ENCODE data around the gene MYBBP1A.

The MYBBP1A gene

DNA sequence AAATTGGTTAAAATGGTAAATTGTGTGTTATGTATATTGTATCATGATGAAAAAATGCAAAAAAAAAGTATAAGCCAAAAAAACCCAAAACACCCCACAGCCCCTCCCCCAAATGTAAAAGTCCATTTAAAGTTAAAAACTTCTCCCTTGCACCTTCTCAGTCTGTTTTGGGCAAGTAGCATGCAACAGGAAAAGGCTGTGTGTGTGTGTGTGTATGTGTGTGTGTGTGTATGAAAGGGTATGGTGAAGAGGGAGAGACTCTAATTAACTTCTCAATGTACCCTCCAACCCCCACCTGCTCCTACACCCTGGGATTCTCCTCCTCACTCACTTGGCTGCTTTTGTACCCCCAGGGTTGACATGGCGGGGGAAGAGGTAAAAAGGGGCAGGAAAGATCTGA lies 14.4 kb upstream of the MYBBP1A start:
- no peak for DNase-seq

GRCh38 chr17:4566785-4567184 lies 11.6 kb upstream of the MYBBP1A start:
- DNase-seq, result peak; percentile 71

DNA sequence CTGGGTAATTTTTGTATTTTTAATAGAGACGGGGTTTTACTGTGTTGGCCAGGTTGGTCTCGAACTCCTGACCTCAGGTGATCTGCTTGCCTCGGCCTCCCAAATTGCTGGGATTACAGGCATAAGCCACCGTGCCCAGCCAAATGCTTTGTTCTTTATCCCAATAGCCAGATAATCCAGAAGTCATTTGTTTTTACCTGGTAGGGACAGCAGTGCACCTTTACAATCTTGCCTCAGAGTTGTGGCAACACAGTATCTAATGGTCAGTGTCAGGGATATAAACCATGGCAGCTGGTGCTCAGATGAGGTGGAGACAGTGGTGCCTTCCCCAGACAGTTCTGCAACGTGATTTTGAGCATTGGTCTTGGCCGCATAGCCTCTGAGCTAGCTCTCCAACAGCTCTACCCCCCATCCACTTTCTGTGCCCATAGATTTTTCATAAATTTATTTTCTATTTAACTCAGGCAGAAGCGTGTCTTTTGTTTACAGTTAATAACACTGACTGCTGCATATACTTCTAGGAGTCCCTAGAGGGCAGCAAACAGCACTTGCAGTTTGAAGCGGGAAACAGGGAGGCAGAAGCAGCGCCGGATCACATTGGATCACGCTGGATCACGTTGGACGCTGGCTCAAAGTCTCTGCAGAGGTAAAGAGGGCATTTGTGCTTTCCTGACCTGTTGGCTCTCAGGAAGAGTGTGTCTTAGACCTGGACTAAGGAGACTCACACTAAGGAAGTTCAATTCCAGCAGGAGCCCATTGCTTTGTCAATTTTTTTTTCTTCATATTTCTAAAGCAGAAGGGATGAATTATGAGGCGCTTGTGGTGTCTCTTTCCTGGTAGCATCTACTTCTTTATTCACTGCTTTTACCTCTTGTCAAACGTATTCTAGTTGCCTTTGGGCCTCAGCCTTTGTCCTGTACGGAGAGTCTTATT lies 10.3 kb upstream of the MYBBP1A start:
- peak; percentile 78 for DNase-seq

DNA sequence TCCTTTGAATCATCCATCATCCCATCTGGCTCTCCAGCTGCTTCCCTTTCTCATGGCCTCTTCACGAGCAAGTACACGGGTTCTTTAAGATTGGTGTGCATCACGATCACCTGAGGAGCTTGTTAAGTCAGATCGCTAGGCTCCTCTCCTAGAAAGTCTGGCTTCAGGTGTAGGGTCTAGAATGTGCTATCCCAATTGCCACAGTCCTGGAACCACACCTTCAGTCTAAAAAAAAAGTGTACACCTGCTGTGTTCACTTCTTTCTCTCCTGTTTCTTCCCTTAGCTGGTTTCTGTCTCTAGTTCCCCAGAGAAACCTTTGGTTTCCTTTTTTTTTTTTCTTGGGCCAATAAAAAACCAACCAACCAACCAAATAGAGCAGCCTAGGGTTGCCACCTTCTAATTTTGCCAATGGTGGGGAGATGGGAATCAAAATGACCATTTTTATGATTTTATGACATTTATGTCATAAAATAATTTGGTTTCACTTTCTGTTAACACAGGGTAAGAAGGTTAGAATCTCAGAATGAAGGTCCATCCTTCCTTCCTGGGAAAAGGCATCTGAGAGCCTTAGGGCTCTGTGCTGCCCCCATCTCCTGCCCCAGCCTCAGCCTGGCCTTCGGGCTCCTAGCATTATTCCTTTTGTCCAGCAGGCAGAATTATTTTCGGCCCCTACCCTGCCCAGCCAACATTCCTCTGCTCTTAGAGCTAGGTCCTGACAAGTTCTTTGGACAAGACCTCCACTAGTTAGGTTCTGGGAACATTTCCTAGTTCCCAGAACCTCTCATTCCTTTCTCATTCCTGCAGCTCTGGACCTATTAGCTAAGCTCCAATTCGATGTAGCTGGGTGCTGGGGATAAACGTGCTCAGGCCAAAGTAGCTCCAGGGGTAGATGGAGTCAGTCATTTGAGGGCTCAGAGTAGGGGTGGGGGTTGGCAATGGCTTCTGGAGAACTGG lies 7.1 kb upstream of the MYBBP1A start:
- DNase-seq, result no peak

GRCh38 chr17:4560837-4561256 lies 5.7 kb upstream of the MYBBP1A start:
- no peak for DNase-seq

DNA sequence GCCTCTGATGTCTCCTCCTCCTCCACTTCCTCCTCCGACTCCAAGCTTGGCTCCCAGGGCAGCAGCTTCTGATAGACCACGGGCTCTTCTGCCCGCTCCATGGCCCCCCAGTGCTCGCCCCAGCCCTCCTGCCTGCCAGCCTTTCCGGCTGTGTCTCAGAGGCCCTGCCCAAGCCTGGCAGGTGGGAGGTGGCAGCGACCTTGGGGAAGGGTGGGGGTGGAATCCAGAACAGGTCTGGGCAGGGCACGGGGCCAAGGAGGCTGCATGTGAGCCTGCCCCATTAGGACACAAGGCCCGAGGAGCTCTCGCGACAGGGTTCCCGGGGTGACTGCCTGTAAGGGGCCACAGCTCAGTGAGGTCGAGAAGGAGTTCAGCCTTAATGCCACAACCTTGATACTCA lies 5.2 kb upstream of the MYBBP1A start, which contains the start of gene GGT6:
Gene GGT6 (minus strand): TSS at position 157 of the 400 bp plus-strand sequence. CDS start 56 bp downstream, at position 101.
- no peak for DNase-seq

DNA sequence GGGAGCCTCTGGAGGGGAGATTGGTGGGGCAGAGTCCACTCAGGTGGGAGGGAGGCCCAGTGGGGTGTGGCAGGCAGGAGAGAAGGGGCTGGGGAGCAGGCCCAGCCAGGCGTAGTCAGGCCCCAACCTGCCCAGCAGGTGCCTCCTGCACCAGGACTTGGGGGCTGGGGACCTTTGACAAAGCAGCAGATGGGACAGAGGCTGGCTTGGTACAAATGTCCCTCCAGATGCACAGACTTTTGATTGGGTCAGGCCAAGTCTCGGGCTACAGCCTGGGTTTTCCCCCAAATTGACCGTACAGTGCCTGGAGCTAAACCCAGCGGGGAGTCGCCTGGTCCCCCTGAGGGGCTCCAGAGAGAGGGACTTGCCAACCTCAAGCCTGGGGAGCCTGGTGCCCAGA lies 4.8 kb upstream of the MYBBP1A start:
- DNase-seq, result no peak

- DNase-seq, result no peak
Measured at GRCh38 chr17:4559139-4559791, 4.1 kb upstream of the MYBBP1A start.

DNA sequence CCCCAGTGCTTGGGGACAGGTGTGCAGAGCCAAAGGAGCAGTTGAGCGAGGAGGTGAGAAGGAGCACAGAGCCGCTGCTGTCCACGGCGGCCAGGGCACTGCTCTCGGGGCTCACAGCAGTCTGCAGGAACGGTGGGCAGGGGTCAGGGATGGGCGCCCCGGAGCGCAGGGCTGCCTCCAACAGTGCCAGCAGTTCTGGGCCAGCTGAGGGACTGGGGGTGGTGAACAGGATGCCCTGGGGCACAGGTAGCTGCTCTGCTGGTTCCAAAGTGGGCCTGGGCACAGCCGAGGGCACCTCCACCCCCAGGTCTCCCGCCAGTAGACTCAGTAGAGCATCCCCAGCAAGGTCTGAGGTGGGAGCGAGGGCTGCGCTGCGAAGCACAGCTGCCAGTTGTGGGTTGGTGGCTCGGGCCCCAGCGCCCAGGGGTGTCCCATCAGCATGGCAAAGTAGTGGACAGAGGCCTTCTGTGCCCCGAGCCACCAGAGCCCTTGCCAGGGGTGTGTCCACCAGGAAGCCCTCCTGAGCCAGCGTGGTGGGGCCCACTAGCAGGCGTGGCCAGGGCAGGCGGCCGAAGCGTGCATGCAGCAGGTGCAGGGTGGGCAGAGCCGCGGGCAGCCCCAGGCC lies 3.3 kb upstream of the MYBBP1A start:
- DNase-seq, result no peak

GRCh38 chr17:4557626-4558346 lies 2.6 kb upstream of the MYBBP1A start:
- DNase-seq, result no peak

DNA sequence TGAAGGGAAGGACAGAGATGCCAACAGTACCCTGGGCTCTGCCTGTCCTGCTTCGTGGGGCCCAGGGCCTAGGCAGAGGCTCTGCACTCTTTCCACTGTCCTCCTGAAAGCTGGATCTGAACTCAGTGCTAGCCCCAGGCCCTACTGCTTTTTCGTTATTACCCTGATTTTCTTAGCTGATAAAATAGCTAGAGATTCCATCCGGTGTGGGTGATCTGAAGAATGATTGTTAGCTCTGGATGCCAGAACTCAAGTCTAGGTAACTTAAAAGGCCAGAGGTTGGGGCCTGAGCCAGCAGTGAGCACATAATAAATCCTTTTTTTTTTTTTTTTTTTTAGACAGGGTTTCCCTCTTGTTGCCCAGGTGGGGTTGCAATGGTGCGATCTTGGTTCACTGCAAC lies 1.8 kb upstream of the MYBBP1A start:
- no peak for DNase-seq

GRCh38 chr17:4555873-4556759 lies 932 bp upstream of the MYBBP1A start:
- DNase-seq, result peak; percentile 53

DNA sequence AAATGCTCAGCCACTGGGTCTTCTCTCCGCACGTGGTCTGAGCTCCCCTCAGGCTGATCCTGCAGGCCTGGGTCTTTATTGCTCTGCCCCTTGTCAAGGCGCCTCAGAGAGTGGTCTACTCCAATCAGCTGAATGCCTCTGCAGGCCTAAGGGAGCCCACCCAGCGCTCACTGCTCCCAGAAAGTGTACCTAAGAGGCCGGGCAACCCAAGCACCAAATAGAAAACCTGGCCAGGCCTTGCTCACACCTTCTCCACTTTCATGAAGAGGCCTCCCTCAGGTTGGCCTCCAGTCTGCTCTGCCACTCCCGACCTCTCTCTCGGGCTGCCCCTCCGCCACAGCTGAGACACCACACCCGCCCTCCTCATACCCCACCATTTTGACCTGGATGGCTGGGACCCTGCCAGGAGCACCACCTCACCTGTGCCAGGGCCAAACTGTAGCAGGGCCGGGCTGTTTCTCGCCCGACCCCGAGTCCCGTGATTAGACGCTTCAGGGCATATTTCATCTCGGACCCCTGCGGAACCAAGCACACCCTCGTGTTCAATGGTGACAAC lies 665 bp downstream of the MYBBP1A start:
- no peak for DNase-seq

DNA sequence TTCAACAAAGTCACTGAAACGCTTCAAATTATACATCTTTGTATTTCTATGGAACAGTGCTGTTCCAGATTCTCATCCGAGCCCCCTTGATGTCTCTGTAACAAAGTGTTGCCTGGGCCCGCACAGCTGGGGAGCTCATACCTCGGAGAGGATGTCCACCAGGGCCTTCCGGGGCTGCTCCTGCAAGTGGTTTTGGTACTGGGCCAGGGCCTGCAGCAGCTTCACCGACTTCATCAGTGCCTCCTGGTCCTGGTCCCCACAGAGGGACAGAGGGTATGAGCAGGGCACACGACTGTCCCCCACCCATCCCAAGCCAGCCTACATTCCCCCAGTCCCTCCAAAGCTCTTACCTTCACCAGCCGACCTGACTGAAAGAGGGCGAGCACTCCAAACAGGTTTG lies 1.5 kb downstream of the MYBBP1A start:
- no peak for DNase-seq

GRCh38 chr17:4551796-4552525 lies 3.2 kb downstream of the MYBBP1A start:
- no peak for DNase-seq

DNA sequence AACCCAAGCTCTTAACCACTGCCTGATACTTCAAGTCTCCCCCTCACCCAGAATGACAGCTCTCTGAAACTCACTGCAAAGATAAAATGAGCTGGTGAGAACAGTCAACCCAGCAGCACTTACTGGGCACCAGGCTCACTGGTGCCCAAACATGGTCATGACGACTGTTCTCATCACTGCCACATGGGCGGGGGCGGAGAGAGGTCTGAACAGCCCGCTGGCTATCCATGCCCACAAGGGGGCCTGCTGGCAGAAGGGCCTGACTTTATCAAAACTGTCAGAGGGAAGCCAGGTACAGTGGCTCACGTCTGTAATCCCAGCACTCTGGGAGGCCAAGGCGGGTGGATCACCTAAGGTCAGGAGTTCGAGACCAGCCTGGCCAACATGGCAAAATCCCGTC lies 4.0 kb downstream of the MYBBP1A start:
- DNase-seq, result no peak

DNA sequence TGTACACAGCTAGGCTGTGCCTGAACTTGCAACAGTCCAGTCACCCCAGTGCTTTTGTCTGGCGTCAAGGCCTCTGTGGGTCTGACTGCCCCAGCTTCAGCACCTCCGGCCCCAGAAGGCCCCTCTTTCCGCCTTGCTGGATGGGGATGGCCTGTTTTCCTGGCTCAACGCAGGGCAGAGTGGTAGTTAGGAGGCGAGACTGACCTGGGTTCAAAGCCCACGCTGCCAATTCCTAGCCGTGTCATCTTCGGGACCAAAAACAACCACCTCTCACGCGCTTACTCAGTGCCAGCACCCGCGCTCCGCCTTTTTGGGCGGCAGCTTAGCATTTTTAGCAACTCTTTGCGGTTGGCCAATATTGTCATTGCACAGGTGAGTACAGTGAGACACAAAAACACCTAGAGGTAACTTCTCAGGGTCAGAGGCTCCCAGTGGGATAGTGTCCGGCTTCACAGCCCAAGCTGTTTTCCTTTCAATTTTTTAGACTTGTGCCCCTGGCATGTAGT lies 4.6 kb downstream of the MYBBP1A start:
- no peak for DNase-seq

- no peak for DNase-seq
Measured at GRCh38 chr17:4549781-4550533, 5.2 kb downstream of the MYBBP1A start.
